ENCODE data around the gene HIPK2. TPM values are rescaled to one million over a fixed set of nuclear protein-coding genes. Genes with fewer than 3 reads are reported as not detected.
A peak's percentile ranks its signal among the peaks of the same experiment; 100 is the strongest.

The HIPK2 gene
- total RNA-seq, 1 experiment from 2014 or later, result 64.3 TPM

DNA sequence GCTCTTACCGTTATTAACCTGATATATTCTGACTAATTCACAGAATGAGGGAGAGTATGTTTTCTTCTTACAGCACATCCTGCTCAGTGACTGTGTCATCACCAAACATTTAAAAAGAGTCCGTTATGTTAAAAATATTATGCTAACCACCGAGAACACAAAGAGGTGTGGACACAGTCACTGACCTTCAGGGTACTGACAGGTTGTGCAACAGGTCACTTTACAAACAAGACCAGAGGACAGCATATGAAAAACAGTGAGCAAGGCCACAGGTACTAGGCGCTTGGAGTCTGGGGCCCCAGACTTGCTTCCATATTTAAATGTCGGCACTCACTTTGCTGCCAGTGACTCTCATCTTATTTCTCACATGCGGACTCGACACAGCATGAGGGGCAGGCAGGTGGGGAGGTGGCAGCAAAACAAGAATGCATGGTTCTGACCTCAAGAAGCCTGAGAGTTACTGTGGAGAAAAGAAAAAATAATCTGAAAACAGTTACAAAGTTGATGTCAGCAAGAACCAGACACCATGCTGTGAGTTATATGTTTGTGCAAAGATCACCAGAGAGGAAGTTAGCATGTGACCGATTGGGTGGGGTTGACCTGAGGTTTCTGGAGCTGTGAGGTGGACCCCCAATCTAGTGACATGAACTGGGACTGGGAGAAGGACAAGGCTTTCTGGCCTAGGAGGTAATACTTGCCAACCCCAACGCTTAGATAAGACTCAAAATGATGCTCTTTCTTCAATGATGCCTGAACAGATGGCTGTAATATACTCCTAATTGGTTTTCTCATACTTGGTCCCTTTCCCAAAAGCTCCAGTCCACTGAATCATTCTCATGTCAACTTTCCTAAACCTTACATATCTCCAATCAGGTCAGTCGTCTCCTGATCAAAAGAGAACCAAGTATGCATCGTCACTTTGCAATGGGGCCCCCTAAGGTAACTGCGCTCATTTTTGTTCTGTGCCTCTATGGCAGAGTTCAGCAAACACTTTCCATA lies 102.4 kb downstream of the HIPK2 start:
- H3K36me3 Mint-ChIP-seq (ENCODE audit: insufficient read depth, unreplicated experiment), result peaks cover 37% of the 10 kb centered on the region
- peak overlapping the region; percentile 85 for H3K27ac Mint-ChIP-seq (ENCODE audit: low read depth, unreplicated experiment)
- intact Hi-C loops (cut with micrococcal nuclease), result no loop called here
- no peaks in the 10 kb centered on the region for H3K27me3 Mint-ChIP-seq (ENCODE audit: insufficient read depth, unreplicated experiment)
- DNase-seq (ENCODE audit: unreplicated experiment), result peak; percentile 20
- CTCF ChIA-PET, result interaction anchor here (0.6 to 1.7 kb wide), 4 partner anchors 10 to 332 kb away, joined by 3 to 4 read pairs (median 3); no protein-coding TSS in a partner anchor
- TF ChIP-seq, protein P1, sequence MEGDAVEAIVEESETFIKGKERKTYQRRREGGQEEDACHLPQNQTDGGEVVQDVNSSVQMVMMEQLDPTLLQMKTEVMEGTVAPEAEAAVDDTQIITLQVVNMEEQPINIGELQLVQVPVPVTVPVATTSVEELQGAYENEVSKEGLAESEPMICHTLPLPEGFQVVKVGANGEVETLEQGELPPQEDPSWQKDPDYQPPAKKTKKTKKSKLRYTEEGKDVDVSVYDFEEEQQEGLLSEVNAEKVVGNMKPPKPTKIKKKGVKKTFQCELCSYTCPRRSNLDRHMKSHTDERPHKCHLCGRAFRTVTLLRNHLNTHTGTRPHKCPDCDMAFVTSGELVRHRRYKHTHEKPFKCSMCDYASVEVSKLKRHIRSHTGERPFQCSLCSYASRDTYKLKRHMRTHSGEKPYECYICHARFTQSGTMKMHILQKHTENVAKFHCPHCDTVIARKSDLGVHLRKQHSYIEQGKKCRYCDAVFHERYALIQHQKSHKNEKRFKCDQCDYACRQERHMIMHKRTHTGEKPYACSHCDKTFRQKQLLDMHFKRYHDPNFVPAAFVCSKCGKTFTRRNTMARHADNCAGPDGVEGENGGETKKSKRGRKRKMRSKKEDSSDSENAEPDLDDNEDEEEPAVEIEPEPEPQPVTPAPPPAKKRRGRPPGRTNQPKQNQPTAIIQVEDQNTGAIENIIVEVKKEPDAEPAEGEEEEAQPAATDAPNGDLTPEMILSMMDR (IDR thresholded peaks at IDR 0.05; ENCODE audit: unreplicated experiment), result no peak
- BruUV-seq (replicated peaks), result no TSS peak
- no peaks in the 10 kb centered on the region for H3K9me3 Mint-ChIP-seq (ENCODE audit: unreplicated experiment)
- peak overlapping the region; percentile 51 for H3K4me3 Mint-ChIP-seq (ENCODE audit: unreplicated experiment)
- H3K4me1 Mint-ChIP-seq (ENCODE audit: insufficient read depth, unreplicated experiment), result peaks cover 49% of the 10 kb centered on the region
- POLR2A ChIA-PET, result interaction anchor here (1.2 to 3.3 kb wide), 5 partner anchors 52 to 98 kb away, joined by 3 to 19 read pairs (median 6); no protein-coding TSS in a partner anchor

DNA sequence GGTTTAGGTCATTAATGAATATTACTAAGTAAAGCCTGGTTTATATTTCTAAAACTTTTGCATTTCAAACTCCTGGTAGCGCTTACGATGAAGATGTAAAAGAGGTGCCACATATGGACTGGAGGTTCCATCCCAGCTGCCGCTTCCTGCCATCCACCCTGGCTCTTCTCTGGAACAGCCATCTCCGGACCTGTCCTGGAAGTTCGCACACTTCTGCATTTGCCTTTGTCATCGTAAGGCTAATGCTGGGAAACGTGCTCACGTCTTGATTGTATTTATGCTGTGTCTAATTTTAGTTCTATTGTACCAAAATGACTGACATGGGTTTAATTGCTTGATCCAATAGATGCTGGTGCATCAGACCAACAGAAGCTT lies 103.1 kb downstream of the HIPK2 start:
- DNase-seq (ENCODE audit: unreplicated experiment), result no peak
- TF ChIP-seq, protein P1 (IDR thresholded peaks at IDR 0.05; ENCODE audit: unreplicated experiment), result no peak
- intact Hi-C loops (cut with micrococcal nuclease), result no loop called here
- peaks cover 42% of the 10 kb centered on the region for H3K4me1 Mint-ChIP-seq (ENCODE audit: insufficient read depth, unreplicated experiment)
- ChIA-PET POLR2A (interaction anchor here (1.1 to 3.3 kb wide), 5 partner anchors 53 to 99 kb away, joined by 3 to 19 read pairs (median 6); no protein-coding TSS in a partner anchor), CTCF (interaction anchor here (0.6 to 1.7 kb wide), 5 partner anchors 10 to 332 kb away, joined by 3 to 4 read pairs (median 3); no protein-coding TSS in a partner anchor)
- H3K27ac Mint-ChIP-seq (ENCODE audit: low read depth, unreplicated experiment), result peak overlapping the region; percentile 85
- H3K27me3 Mint-ChIP-seq (ENCODE audit: insufficient read depth, unreplicated experiment), result no peaks in the 10 kb centered on the region
- no peaks in the 10 kb centered on the region for H3K9me3 Mint-ChIP-seq (ENCODE audit: unreplicated experiment)
- H3K4me3 Mint-ChIP-seq (ENCODE audit: unreplicated experiment), result peak overlapping the region; percentile 51
- H3K36me3 Mint-ChIP-seq (ENCODE audit: insufficient read depth, unreplicated experiment), result peaks cover 37% of the 10 kb centered on the region
- no TSS peak for BruUV-seq (replicated peaks)

DNA sequence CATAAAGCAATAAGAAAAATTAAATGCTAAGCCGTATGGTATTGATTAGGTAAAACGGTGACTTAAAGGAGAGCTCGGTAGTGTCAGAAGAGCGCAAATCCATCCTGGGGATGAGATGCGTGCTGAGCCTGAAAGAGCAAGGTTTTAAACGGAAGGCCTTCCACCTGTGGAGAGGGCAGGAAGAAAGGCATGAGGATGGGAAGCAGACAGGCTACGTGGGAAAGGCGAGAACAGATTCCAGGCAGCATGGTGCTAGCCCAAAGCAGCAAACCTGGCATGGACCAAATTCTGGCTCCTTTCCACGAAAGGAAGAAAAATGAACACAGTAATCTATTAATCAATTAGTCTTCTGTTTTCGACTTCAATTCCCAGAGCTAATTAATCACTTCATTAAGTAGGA lies 103.5 kb downstream of the HIPK2 start:
- ChIA-PET CTCF (interaction anchor here (0.6 to 1.7 kb wide), 5 partner anchors 11 to 333 kb away, joined by 3 to 6 read pairs (median 3); no protein-coding TSS in a partner anchor), POLR2A (interaction anchor here (1.1 to 3.3 kb wide), 6 partner anchors 18 to 99 kb away, joined by 3 to 19 read pairs (median 5); no protein-coding TSS in a partner anchor)
- H3K9me3 Mint-ChIP-seq (ENCODE audit: unreplicated experiment), result no peaks in the 10 kb centered on the region
- no peak overlapping the region for H3K4me3 Mint-ChIP-seq (ENCODE audit: unreplicated experiment)
- peaks cover 33% of the 10 kb centered on the region for H3K36me3 Mint-ChIP-seq (ENCODE audit: insufficient read depth, unreplicated experiment)
- peaks cover 39% of the 10 kb centered on the region for H3K4me1 Mint-ChIP-seq (ENCODE audit: insufficient read depth, unreplicated experiment)
- intact Hi-C loops (cut with micrococcal nuclease), result no loop called here
- TF ChIP-seq, protein P1 (IDR thresholded peaks at IDR 0.05; ENCODE audit: unreplicated experiment), result no peak
- H3K27ac Mint-ChIP-seq (ENCODE audit: low read depth, unreplicated experiment), result peak overlapping the region; percentile 85
- BruUV-seq (replicated peaks), result no TSS peak
- DNase-seq (ENCODE audit: unreplicated experiment), result no peak
- no peaks in the 10 kb centered on the region for H3K27me3 Mint-ChIP-seq (ENCODE audit: insufficient read depth, unreplicated experiment)

DNA sequence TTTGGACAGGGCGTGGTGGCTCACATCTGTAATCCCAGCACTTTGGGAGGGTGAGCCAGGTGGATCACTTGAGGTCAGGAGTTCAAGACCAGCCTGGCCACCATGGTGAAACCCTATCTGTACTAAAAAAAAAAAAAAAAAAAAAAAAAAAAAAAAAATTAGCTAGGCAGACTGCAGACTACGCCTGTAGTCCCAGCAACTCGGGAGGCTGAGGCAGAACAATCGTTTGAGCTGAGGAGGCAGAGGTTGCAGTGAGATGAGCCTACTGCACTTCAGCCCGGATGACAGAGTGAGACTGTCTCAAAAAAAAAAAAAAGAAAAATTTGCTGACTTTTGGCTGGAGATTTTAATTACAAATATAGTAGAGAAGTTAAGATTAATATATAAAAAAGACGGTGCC lies 104.0 kb downstream of the HIPK2 start:
- Mint-ChIP-seq H3K4me3 (ENCODE audit: unreplicated experiment) (no peak overlapping the region), H3K9me3 (ENCODE audit: unreplicated experiment) (no peaks in the 10 kb centered on the region), H3K27me3 (ENCODE audit: insufficient read depth, unreplicated experiment) (no peaks in the 10 kb centered on the region), H3K27ac (ENCODE audit: low read depth, unreplicated experiment) (peak overlapping the region; percentile 85), H3K4me1 (ENCODE audit: insufficient read depth, unreplicated experiment) (peaks cover 34% of the 10 kb centered on the region), H3K36me3 (ENCODE audit: insufficient read depth, unreplicated experiment) (peaks cover 29% of the 10 kb centered on the region)
- ChIA-PET POLR2A (interaction anchor here (1.1 to 3.3 kb wide), 8 partner anchors 8 to 100 kb away, joined by 3 to 19 read pairs (median 8); no protein-coding TSS in a partner anchor), CTCF (interaction anchor here (0.6 to 2.3 kb wide), 6 partner anchors 10 to 333 kb away, joined by 3 to 9 read pairs (median 3); no protein-coding TSS in a partner anchor)
- intact Hi-C loops (cut with micrococcal nuclease), result no loop called here
- DNase-seq (ENCODE audit: unreplicated experiment), result no peak
- TF ChIP-seq, protein P1 (IDR thresholded peaks at IDR 0.05; ENCODE audit: unreplicated experiment), result no peak
- BruUV-seq (replicated peaks), result no TSS peak
